ENCODE measurements around the gene C11orf58.

The C11orf58 gene

DNA sequence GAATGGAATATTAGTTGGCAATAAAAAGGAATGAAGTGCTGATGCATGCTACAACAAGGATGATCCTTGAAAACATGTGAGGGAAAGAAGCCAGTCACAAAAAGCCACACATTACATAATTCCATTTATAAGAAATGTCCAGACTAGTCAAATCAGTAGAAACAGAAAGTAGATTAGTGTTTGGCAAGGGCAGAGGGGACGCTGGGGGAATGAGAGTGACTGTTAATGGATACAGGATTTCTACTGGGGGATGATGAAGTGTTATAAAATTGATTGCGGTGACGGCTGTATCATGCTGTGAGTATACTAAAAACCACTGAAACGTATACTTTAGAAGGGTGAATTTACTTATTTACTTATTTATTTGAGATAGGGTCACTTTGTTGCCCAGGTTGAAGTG, 57.9 kb downstream of the C11orf58 start:
- H3K4me3 ChIP-seq (ENCODE audit: low read length), result no peak overlapping the region
- H3K27me3 ChIP-seq (ENCODE audit: control insufficient read depth, insufficient read depth, low read length), result no peaks in the 10 kb centered on the region
- H3K9me3 ChIP-seq (replicated peaks; ENCODE audit: low read length), result no peaks in the 10 kb centered on the region
- peaks cover 20% of the 10 kb centered on the region for H3K4me1 ChIP-seq (ENCODE audit: control insufficient read depth, insufficient read depth, low read length)
- no peak overlapping the region for H3K9ac ChIP-seq (ENCODE audit: low read depth, low read length)
- H3K4me2 ChIP-seq (ENCODE audit: low read length), result no peak overlapping the region
- H3K36me3 ChIP-seq (ENCODE audit: insufficient read depth, low read length), result no peaks in the 10 kb centered on the region

DNA sequence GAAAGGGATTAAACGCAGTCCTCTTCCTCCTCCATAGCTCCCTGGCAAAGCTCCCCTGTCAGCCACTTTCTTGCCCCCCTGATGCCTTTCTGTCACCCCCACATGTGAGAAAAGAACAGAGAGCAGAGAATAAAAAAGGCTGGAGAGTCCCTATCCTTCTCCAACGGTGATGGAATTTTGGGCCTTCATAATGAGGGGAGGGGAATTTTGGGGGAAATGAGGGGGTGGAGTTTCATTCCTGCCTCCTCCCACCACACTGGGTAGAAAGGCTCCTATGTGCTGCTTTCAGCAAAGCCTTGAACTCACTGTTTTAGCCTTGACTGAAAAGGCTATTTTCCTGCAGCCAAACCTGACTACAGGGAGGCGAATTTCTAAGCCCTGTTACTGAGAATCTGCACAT, 59.3 kb downstream of the C11orf58 start:
- H3K9ac ChIP-seq (ENCODE audit: low read depth, low read length), result no peak overlapping the region
- no peaks in the 10 kb centered on the region for H3K9me3 ChIP-seq (replicated peaks; ENCODE audit: low read length)
- no peaks in the 10 kb centered on the region for H3K36me3 ChIP-seq (ENCODE audit: insufficient read depth, low read length)
- H3K27me3 ChIP-seq (ENCODE audit: control insufficient read depth, insufficient read depth, low read length), result no peaks in the 10 kb centered on the region
- no peak overlapping the region for H3K4me2 ChIP-seq (ENCODE audit: low read length)
- peaks cover 7% of the 10 kb centered on the region for H3K4me1 ChIP-seq (ENCODE audit: control insufficient read depth, insufficient read depth, low read length)
- no peak overlapping the region for H3K4me3 ChIP-seq (ENCODE audit: low read length)

DNA sequence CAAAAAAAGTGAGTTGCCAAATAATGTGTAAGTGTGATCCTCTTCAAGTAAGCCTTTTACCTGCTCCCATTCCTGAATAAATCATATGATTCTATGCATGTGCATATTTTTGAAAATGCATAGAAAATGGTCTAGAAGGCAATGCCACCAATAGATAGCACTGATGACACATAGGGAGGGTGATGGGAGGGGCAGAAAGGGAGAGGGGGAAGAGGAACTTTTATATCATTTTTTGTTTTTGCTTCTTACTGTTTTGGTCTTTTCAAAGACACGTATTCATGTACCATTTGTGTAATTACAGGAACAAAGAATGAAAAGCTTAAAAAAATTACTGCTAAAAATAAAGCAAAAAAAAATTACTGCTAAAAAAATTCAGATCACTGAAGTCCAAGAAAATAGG, 60.8 kb downstream of the C11orf58 start:
- no peaks in the 10 kb centered on the region for H3K4me1 ChIP-seq (ENCODE audit: control insufficient read depth, insufficient read depth, low read length)
- no peak overlapping the region for H3K9ac ChIP-seq (ENCODE audit: low read depth, low read length)
- no peak overlapping the region for H3K4me3 ChIP-seq (ENCODE audit: low read length)

DNA sequence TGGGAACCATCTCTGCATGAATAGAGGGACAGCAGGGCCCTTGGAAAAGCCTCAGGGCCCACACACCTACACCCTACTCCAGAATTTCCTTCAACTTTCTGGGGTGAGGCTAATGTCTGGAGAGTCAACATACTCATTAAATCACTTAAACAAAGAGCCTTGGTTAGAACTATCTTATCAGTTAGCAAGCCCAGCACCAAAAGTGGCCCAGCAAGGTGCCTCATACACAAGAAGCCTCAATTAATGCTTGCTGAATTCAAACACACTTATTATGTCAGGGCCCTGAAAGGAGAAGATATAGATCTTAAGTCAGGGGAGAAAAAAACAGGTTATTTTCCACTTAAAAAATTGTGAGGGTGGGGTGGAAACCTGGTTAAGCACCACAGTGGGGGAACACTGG, 61.4 kb downstream of the C11orf58 start:
- Histone ChIP-seq H3K4me2 (ENCODE audit: low read length) (no peak overlapping the region), H3K4me3 (ENCODE audit: low read length) (no peak overlapping the region), H3K9ac (ENCODE audit: low read depth, low read length) (no peak overlapping the region), H3K9me3 (replicated peaks; ENCODE audit: low read length) (no peaks in the 10 kb centered on the region), H3K36me3 (ENCODE audit: insufficient read depth, low read length) (no peaks in the 10 kb centered on the region), H3K27me3 (ENCODE audit: control insufficient read depth, insufficient read depth, low read length) (no peaks in the 10 kb centered on the region), H3K4me1 (ENCODE audit: control insufficient read depth, insufficient read depth, low read length) (no peaks in the 10 kb centered on the region)

More for the DNA sequence above, 60.8 kb downstream of the C11orf58 start:
- no peaks in the 10 kb centered on the region for H3K27me3 ChIP-seq (ENCODE audit: control insufficient read depth, insufficient read depth, low read length)
- H3K4me2 ChIP-seq (ENCODE audit: low read length), result no peak overlapping the region
- H3K9me3 ChIP-seq (replicated peaks; ENCODE audit: low read length), result no peaks in the 10 kb centered on the region
- no peaks in the 10 kb centered on the region for H3K36me3 ChIP-seq (ENCODE audit: insufficient read depth, low read length)

DNA sequence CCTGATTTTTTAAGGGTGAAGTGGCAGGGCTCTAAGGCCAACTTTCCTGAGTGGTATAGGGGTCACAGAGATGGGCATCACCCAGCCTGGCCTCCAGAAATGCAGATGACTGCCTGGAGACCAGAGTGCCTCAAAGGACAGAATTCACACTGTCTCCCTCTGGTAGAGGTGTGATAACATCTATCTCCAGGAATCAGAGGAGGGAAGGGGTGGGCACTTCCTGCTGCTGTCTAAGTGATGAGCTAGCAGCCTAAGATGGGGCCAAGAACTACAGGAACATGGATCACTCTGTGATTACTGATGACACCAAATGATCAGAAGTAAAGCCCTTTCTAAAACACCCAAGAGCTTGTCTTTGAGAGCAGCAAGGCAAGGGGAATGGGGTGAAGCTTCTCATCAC, 61.9 kb downstream of the C11orf58 start:
- H3K4me3 ChIP-seq (ENCODE audit: low read length), result no peak overlapping the region
- no peaks in the 10 kb centered on the region for H3K4me1 ChIP-seq (ENCODE audit: control insufficient read depth, insufficient read depth, low read length)
- H3K9me3 ChIP-seq (replicated peaks; ENCODE audit: low read length), result no peaks in the 10 kb centered on the region
- no peaks in the 10 kb centered on the region for H3K27me3 ChIP-seq (ENCODE audit: control insufficient read depth, insufficient read depth, low read length)
- no peak overlapping the region for H3K9ac ChIP-seq (ENCODE audit: low read depth, low read length)
- H3K4me2 ChIP-seq (ENCODE audit: low read length), result no peak overlapping the region
- H3K36me3 ChIP-seq (ENCODE audit: insufficient read depth, low read length), result no peaks in the 10 kb centered on the region

DNA sequence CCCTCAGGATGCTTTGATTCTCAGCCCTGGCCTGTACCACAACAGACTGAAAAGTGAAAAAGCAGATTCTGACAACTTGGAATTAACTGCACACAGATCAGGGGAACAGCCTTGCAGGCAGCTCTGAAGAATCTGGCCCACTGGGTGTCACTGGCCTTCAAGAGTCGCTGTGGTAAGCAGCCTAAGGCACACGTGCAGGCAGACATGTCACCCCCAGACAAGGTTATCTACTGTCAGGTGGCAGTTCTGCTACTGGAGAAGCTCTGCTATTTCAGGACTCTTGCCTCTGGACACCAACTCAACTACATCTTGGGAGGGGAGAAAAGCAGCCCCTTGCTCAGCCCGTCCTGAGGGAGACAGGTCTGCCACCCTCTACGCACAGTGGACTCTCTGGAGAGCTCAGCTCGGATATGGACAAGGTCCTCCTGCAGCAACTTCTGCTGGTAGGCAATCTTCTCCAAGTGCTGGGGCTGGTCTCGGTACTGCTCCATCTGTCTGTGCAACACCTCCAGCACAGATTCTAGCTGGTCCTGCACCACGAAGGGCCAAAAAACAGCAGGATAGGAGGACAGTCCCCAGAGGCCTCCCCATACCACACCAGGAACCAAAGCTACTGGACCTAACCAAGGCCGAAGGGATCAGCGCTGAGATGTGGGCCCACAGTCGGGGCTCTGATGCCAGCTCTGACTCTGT, 63.0 kb downstream of the C11orf58 start:
- Histone ChIP-seq H3K9me3 (replicated peaks; ENCODE audit: low read length) (no peaks in the 10 kb centered on the region), H3K36me3 (ENCODE audit: insufficient read depth, low read length) (no peaks in the 10 kb centered on the region), H3K9ac (ENCODE audit: low read depth, low read length) (no peak overlapping the region), H3K27me3 (ENCODE audit: control insufficient read depth, insufficient read depth, low read length) (no peaks in the 10 kb centered on the region), H3K4me1 (ENCODE audit: control insufficient read depth, insufficient read depth, low read length) (peaks cover 3% of the 10 kb centered on the region), H3K4me3 (ENCODE audit: low read length) (no peak overlapping the region), H3K4me2 (ENCODE audit: low read length) (no peak overlapping the region)

DNA sequence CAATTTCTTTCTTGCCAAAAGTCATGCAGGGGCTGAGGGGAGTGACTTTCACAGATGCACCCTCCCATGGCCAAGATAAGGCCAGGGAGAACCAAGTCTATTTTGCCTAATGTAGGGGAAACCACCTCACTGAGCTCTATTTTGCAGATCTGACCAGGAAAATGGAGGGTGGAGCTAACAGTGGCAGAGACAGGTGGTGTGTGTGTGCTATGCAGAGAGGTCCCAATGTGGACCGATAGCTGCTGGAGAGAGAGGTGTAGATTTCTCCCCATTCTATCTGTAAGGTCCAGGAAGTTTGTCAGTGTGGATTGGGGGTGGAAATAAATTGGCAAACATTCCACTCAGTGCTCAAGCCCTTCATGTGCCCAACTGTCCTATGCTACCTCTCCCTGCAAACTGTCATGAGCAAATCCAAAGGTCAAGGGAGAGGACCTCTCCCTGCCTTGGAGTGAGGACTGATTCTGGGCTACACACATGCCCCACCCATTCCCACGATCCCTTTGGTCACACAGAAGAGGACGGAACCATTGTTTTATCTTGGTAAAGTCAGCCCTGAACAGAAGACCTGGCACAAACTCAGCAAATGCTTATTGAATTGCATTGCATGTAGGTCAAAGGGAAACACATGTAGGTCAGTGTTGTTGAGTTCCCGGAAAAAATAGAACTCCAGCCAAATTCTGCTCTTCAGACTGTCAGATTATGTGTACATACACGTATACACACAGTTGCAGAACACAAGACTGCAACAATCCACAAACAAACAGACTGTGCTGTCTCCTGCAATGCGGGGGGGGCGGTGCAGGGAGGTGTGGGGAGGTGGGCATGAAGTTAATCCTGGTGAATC, 65.9 kb downstream of the C11orf58 start:
- no peak overlapping the region for H3K4me3 ChIP-seq (ENCODE audit: low read length)

DNA sequence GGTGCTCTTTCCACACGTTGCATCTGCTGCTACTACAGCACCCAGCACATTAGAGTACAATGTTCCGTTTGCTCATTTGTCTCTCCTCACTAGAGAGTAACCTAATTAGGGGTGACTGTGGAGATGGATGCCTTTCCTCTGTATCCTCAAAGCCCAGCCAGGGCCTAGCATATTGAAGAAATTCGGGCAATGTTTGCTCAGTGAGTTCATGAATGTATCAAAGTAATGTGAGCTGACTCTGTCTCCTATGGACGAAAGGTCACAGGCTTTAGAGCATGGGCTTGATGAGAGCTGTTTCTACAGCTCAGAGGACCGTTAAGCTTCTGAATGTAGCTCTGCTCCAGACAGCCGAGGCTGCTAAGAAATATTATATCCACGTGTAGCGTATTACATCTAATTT, 67.5 kb downstream of the C11orf58 start:
- Histone ChIP-seq H3K27me3 (ENCODE audit: control insufficient read depth, insufficient read depth, low read length) (no peaks in the 10 kb centered on the region), H3K4me1 (ENCODE audit: control insufficient read depth, insufficient read depth, low read length) (peaks cover 19% of the 10 kb centered on the region), H3K36me3 (ENCODE audit: insufficient read depth, low read length) (no peaks in the 10 kb centered on the region), H3K4me2 (ENCODE audit: low read length) (no peak overlapping the region), H3K9ac (ENCODE audit: low read depth, low read length) (no peak overlapping the region), H3K4me3 (ENCODE audit: low read length) (no peak overlapping the region), H3K9me3 (replicated peaks; ENCODE audit: low read length) (no peaks in the 10 kb centered on the region)

More for the DNA sequence above, 65.9 kb downstream of the C11orf58 start:
- Histone ChIP-seq H3K9ac (ENCODE audit: low read depth, low read length) (no peak overlapping the region), H3K36me3 (ENCODE audit: insufficient read depth, low read length) (no peaks in the 10 kb centered on the region), H3K27me3 (ENCODE audit: control insufficient read depth, insufficient read depth, low read length) (no peaks in the 10 kb centered on the region), H3K4me2 (ENCODE audit: low read length) (no peak overlapping the region), H3K4me1 (ENCODE audit: control insufficient read depth, insufficient read depth, low read length) (peaks cover 8% of the 10 kb centered on the region), H3K9me3 (replicated peaks; ENCODE audit: low read length) (no peaks in the 10 kb centered on the region)

DNA sequence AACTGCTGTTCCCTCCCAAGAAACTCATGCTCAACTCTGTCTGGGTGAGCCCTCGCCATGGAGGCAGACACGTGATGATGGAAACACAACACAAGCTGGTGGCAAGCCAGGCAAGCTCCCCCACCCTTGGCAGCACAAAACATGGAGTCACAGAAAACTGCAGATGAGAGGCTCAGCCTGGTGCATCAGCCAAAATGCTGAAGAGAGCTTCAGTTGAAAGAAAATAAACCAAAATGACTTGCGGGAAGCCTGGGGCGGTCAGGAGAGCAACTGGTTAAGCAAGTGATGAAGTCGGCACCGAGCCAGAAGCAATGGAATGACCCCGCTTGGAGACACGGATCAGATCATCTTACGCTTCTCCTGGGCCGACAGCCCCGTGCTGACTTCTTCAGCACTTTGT, 68.3 kb downstream of the C11orf58 start:
- H3K4me2 ChIP-seq (ENCODE audit: low read length), result peak overlapping the region; percentile 8
- H3K9me3 ChIP-seq (replicated peaks; ENCODE audit: low read length), result no peaks in the 10 kb centered on the region
- no peaks in the 10 kb centered on the region for H3K27me3 ChIP-seq (ENCODE audit: control insufficient read depth, insufficient read depth, low read length)
- H3K4me1 ChIP-seq (ENCODE audit: control insufficient read depth, insufficient read depth, low read length), result peaks cover 19% of the 10 kb centered on the region
- no peak overlapping the region for H3K4me3 ChIP-seq (ENCODE audit: low read length)
- H3K36me3 ChIP-seq (ENCODE audit: insufficient read depth, low read length), result no peaks in the 10 kb centered on the region
- H3K9ac ChIP-seq (ENCODE audit: low read depth, low read length), result no peak overlapping the region

DNA sequence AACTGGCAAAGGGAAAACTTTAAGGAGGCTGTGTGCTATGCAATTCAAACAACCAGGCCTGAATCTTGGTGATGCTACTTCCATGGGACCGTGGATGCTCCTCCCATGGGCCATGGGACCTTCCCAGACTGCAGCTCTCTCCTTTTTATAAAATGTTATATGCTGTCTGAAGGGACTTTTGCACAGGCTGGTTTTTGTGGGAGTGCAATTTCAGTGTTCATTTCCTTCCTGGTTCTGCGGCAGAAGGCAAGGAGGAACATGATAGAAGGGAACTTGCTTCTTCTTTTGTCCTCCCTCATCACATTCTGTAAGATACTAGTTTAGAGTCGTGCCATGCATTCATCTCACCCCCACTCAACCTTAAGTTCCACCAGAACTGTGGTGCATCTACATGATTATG, 68.9 kb downstream of the C11orf58 start:
- Histone ChIP-seq H3K9me3 (replicated peaks; ENCODE audit: low read length) (no peaks in the 10 kb centered on the region), H3K36me3 (ENCODE audit: insufficient read depth, low read length) (no peaks in the 10 kb centered on the region), H3K4me1 (ENCODE audit: control insufficient read depth, insufficient read depth, low read length) (peaks cover 19% of the 10 kb centered on the region), H3K4me2 (ENCODE audit: low read length) (no peak overlapping the region), H3K9ac (ENCODE audit: low read depth, low read length) (no peak overlapping the region), H3K27me3 (ENCODE audit: control insufficient read depth, insufficient read depth, low read length) (no peaks in the 10 kb centered on the region), H3K4me3 (ENCODE audit: low read length) (no peak overlapping the region)

All from skeletal muscle satellite cell (primary cell).